ENCODE data around the gene NKX6-2.
"Not testable (repeated sequence)": the region's sequence is repeated elsewhere in the genome, so short reads cannot be mapped to it uniquely, and the experiment has no call there.

The NKX6-2 gene

GRCh38 chr10:132793871-132794849 is 8.2 kb upstream of the NKX6-2 start:
- DNase-seq = no peak

GRCh38 chr10:132793213-132793612 is 7.3 kb upstream of the NKX6-2 start:
- no peak for DNase-seq

GRCh38 chr10:132792796-132793195 is 6.8 kb upstream of the NKX6-2 start:
- DNase-seq = no peak

GRCh38 chr10:132792099-132792498 is 6.2 kb upstream of the NKX6-2 start:
- DNase-seq = not testable (repeated sequence)

- no peak for DNase-seq
Measured at GRCh38 chr10:132790934-132791829, 5.2 kb upstream of the NKX6-2 start.

GRCh38 chr10:132790470-132790869 is 4.5 kb upstream of the NKX6-2 start:
- DNase-seq = no peak

- DNase-seq = no peak
Measured at GRCh38 chr10:132789659-132790148, 3.8 kb upstream of the NKX6-2 start.

GRCh38 chr10:132788831-132789219 is 2.9 kb upstream of the NKX6-2 start:
- no peak for DNase-seq

- no peak for DNase-seq
Measured at GRCh38 chr10:132788180-132788830, 2.4 kb upstream of the NKX6-2 start.

GRCh38 chr10:132787495-132788179 is 1.7 kb upstream of the NKX6-2 start:
- no peak for DNase-seq

GRCh38 chr10:132786884-132787494 is 1.0 kb upstream of the NKX6-2 start:
- DNase-seq = no peak

- no peak for DNase-seq
Measured at GRCh38 chr10:132786476-132786883, 533 bp upstream of the NKX6-2 start.

- no peak for DNase-seq
Measured at GRCh38 chr10:132784866-132785722, 853 bp downstream of the NKX6-2 start.

- no peak for DNase-seq
Measured at GRCh38 chr10:132783940-132784865, 1.7 kb downstream of the NKX6-2 start.

GRCh38 chr10:132783165-132783939 is 2.6 kb downstream of the NKX6-2 start:
- DNase-seq = no peak

- DNase-seq = no peak
Measured at GRCh38 chr10:132781556-132781955, 4.4 kb downstream of the NKX6-2 start.

- DNase-seq = no peak
Measured at GRCh38 chr10:132780356-132780755, 5.6 kb downstream of the NKX6-2 start.

GRCh38 chr10:132779549-132780294 is 6.2 kb downstream of the NKX6-2 start:
- DNase-seq = no peak
